T47D (cell line): Measurements from ENCODE around the gene EFCAB7.

Source experiments
- DNase-seq, 2 experiments: peaks; one replicate each; pipeline versions ENCODE4 v3.0.0 to v3.0.0-alpha.2; 2011 to 2012; ENCODE audit warnings: low read depth in 1 of 2, low spot score in 1 of 2
- JUND ChIP-seq: IDR thresholded peaks from 2 replicates; pipeline ENCODE4 v1.6.1; 2012; ENCODE audit warnings: low read depth
- in situ Hi-C: cut with HindIII; loops from 2 replicates; pipeline ENCODE4 v1.10.0; 2016; ENCODE audit warnings: low sequenced_read_pairs, low pct_unique_long_range_greater_than_20kb

The EFCAB7 gene

GRCh38 chr1:63620671-63621070 lies 97.3 kb downstream of the EFCAB7 start:
- TF ChIP-seq JUND, result no peak
- in situ Hi-C loops, result no loop called here
- no peak for DNase-seq

DNA sequence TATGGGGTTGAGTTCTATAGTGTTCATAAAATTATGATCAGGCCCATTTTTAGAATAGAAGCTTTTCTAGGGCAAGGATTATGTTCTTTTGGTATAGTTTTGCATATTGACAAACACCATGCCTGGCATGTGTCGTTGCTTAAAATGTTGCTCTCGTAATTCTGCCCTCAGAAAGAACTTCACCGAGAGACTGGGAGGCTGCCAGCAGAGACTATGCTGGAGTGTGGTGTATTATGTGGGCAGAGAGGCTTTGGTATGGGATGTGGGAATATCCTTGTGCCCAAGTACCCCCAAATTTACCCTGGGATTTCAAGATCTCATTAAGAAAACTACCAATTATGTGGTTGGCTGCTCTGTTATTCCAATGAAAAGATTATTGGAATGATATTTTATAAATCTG lies 97.8 kb downstream of the EFCAB7 start:
- in situ Hi-C loops, result no loop called here
- TF ChIP-seq JUND, result no peak
- DNase-seq, result no peak

DNA sequence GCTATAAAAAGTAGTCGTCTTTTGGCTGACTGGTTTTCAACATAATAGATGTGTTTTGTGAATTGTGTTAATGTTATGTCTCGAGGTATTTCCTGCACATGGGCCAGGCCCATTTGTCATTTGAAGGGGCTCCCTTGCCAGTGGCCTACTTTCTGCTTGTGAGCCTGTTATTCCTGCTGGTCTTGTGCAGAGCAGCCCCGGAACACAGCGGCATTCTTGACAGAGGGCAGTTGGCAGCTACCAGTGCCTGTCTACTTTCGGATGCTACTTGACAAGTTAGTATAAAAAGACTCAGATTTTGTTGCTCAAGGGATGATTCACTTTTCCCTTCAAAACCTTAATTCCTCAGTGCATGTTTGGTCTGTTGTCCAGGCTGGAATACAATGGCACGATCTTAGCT lies 98.4 kb downstream of the EFCAB7 start:
- DNase-seq, result no peak
- no peak for TF ChIP-seq JUND
- in situ Hi-C loops, result no loop called here
